GM19193 (cell line): ENCODE results near the gene SPTB.

Source experiments
- POLR2A ChIP-seq: IDR thresholded peaks from 4 replicates; pipeline ENCODE4 v1.6.1; 2011; ENCODE audit not compliant: insufficient read depth, insufficient read length; ENCODE audit errors: extremely low read depth

SPTB gene

DNA sequence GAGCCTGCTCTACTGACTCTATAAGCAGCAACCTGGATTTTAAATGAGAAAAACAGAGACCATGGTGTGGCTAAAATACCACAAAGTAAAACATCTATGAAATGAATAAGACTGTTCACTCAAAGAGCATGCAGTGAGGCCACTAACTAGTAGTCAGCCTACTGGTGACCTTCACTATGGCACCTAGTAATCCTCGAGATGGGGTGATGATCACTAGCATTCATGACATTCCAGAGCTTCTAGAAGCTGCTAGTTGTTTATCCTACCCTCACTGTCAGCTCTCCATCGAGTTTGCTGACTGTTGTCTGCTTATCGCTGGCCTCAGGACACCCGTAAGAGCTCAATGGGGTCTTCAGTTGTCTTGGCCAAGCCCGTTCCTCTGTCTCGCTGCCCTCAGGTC lies 13.7 kb downstream of the SPTB start:
- TF ChIP-seq POLR2A: no peak

DNA sequence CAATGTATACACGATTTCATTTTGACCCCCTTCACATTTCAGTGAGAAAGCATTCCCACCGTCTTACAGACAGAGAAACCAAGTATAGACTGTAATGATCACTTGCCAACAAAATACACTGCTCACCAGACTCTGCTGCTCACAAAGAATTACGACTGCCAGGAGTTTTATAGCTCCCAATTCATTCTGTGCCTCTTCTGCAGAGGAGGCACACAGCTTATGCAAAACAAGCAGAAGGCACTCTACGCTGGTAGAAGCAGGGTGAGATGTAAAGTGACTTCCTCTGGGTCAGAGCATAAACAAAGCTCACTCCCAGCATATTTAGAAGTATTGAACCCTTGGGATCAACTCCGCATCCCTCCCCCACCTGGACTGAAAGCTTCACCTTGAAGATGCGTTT lies 14.6 kb downstream of the SPTB start:
- no peak for TF ChIP-seq POLR2A

DNA sequence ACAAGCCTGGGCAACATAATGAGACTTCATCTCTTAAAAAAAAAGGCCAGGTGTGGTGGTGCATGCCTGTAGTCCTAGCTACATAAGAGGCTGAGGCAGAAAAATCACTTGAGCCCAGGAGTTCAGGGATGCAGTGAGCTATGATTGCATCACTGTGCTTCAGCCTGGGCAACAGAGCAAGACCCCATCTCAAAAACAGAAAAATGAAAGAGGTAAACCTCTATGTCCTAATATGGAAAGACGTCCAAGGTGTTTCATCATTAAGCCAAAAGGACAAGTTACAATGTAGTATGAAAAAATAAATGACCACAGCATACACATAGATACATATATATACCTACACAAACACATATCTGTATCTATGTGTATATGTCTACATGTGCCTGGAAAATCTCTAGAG lies 15.4 kb downstream of the SPTB start:
- no peak for TF ChIP-seq POLR2A

- TF ChIP-seq POLR2A: no peak
These were observed 17.8 kb downstream of the SPTB start for GRCh38 chr14:64861916-64862315.

DNA sequence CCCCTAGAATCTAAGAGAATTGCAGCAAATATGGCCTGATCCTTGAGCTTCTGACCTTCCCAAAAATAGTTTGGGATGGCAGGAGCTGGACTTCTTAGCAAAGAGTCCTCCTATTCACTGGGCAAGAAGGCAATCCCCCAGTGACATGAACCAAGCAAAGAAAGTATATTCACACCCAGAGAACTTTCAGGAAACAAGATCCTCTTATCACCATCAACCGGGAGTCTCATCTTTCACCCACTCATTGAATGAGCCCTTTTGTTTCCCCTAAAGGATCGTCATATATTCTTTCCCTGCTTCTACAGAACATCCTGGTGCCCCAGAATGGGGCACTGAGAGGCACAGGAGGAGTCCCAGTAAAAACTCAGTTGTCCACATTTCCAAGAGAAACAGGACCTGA lies 19.7 kb downstream of the SPTB start:
- no peak for TF ChIP-seq POLR2A

DNA sequence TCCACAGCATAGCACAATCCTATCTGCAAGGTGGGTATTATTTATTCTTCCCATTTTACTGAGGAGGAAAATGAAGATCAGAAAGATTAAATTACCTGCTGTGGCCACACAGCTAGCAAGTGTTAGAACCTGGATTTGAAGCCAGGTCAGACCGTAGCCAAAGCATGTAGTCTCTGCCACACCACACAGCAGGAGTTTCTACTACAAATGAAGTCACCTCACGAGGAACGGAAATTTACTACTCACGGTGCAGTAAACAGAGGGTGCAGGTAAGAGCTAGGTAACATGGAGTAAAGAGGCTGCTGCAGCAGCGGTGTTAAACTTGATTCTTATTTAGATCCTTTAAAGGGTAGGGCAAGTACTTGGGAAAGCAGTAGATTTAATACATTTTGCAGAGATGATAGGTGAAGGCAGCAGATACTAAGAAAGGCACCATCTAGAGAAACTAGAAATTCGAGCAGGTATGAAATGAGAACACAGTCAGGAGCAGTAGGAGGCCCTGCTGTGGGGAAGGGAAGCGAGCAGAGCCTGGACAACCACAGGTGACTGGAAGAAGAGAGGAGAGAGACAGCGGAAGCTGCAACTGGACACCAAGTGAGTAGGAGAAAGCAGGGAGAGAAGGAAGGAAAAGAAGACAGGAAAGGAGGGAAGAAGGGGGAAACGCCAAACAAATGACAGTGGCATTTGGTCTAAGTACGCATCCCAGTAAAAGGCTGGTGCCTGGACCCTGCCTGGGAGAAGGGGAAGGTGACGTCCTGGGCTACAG lies 21.5 kb downstream of the SPTB start:
- TF ChIP-seq POLR2A: no peak

DNA sequence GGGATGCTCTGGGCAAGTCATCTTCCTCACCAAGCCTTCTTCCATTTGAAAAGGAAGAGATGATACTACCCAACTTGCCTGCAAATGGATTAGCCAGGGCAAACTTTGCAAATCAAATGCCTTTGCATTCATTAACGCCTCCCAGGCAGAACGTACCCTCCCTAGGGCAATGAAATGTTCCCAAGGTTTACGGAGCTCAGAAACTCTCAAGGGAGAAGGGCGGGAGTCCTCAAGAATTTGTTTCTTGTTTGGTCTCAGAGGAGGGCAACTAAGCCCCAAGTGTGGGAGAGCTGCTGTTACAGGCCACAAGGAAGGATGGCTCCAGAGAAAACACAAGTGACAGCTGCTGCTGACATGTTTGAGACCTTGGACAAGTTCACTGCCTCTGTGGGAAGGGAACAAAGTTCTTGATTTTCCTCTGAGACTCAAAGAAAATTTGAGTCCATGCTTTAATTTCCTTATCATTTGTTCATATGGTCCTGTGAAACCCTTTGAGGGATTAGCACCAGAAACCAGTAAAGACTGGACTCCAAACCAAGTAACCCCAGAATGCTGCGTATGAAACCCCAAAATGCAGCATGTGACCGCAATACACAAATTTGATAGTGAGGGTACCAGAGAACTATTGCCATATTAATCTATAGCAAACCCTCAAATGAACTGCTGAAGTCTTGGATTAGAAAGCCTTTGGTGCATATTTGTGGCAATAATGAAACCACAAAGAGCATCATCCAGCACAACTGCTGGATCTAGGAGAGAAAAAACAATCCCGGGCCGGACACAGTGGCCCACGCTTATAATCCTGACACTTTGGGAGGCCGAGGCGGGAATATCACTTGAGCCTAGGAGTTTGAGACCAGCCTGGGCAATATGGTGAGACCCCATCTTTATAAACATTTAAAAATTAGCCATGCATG lies 22.9 kb downstream of the SPTB start:
- no peak for TF ChIP-seq POLR2A

DNA sequence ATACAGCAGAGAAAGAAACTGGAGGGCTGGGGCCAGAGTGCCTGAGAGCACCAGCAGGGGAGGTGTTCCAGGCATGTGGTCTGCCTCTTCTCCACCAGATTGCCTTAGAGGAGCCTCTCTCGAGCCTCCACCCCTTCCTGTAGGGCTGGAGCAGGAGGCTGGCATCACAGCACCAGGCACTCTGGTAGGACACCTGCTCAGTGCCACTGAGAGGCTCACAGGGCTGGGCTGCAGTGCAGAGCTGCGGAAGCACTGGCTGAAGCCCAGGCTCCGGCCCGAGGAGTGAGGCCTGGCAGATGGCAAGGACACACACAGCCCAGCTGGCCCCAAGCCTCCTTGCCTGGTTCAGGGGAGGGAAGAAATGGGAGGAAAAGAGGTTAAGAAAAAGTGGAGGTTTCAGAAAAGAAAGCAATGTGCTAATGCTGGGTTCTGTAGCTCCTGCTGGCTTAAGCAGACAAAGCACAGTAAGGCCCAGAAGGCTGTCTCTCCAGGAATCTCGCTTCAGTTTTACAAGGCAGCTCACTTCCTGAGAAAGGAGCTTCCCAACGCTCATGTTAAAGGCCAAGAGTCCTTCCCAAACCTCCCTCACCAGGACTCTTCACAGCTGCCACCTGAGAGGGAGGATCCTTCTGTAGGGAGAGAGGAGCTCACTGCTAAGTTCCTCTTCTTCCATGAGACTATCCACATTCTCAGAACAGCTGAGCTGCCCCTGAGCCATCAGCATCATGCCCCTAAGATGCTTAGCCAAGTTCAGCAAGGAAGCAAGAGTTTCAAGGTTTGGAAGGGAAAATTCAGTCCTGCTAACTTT lies 23.8 kb downstream of the SPTB start:
- no peak for TF ChIP-seq POLR2A

- no peak for TF ChIP-seq POLR2A
These were observed 29.2 kb downstream of the SPTB start for GRCh38 chr14:64850369-64851137.

- no peak for TF ChIP-seq POLR2A
These were observed 29.8 kb downstream of the SPTB start for GRCh38 chr14:64849940-64850339.

DNA sequence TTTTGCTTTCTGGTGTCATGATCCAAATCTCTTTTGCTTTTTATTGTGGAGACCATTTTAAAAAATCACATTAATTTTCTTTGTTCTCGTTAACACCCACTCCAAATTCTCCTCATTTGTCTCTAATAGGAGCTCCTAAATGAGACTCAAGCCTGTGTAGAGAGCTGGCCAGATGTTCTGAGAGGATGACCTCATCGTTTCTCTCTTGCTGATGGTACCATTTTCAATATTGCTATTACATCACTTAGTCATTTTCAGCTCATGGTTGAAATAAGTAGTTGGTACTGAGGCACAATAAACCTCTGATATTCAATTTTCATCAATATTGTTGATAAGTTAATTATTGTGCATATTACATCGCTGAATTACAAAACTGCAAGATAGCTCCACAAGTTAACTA lies 31.5 kb downstream of the SPTB start:
- no peak for TF ChIP-seq POLR2A

- TF ChIP-seq POLR2A: no peak
These were observed 33.4 kb downstream of the SPTB start for GRCh38 chr14:64846319-64846718.

- no peak for TF ChIP-seq POLR2A
These were observed 33.8 kb downstream of the SPTB start for GRCh38 chr14:64845878-64846277.

GRCh38 chr14:64844969-64845536 lies 34.7 kb downstream of the SPTB start:
- no peak for TF ChIP-seq POLR2A
